RWPE2 (cell line): ENCODE data around the gene RBM28.
"Not testable (repeated sequence)": the region's sequence is repeated elsewhere in the genome, so short reads cannot be mapped to it uniquely, and the experiment has no call there.

Experiments
- ATAC-seq: fragments of 200-7000 bp; cut with Tn5 transposase; 3 replicates; pipeline ENCODE4 v1.9.1; 2021; ENCODE audit warnings: low read depth
- DNase-seq: peaks from one replicate; pipeline ENCODE4 v3.0.0-alpha.2; 2020; ENCODE audit warnings: low spot score
- H3K27ac ChIP-seq: fragments of 450-650 bp; 2 replicates; pipeline ENCODE4 v1.5.1; 2017; ENCODE audit warnings: mild to moderate bottlenecking; ENCODE audit not compliant: poor library complexity, severe bottlenecking
- H3K27me3 ChIP-seq: fragments of 250-450 bp; sonication (Bioruptor Pico); 2 replicates; pipeline ENCODE4 v1.5.1; 2021; ENCODE audit warnings: mild to moderate bottlenecking, moderate library complexity; ENCODE audit not compliant: insufficient read depth, poor library complexity, severe bottlenecking
- H3K36me3 ChIP-seq: fragments of 250-450 bp; sonication (Bioruptor Pico); 2 replicates; pipeline ENCODE4 v1.5.1; 2020; ENCODE audit warnings: low read depth, mild to moderate bottlenecking, moderate library complexity
- H3K4me1 ChIP-seq: fragments of 250-450 bp; sonication (Bioruptor Pico); 2 replicates; pipeline ENCODE4 v1.5.1; 2021; ENCODE audit warnings: mild to moderate bottlenecking, moderate library complexity; ENCODE audit not compliant: insufficient read depth, poor library complexity, severe bottlenecking
- H3K4me3 ChIP-seq: fragments of 250-450 bp; sonication (Bioruptor Pico); 2 replicates; pipeline ENCODE4 v1.5.1; 2021; ENCODE audit warnings: mild to moderate bottlenecking, moderate library complexity; ENCODE audit not compliant: severe bottlenecking
- H3K9me3 ChIP-seq: fragments of 250-450 bp; sonication (Bioruptor Pico); 2 replicates; pipeline ENCODE4 v1.5.1; 2021; ENCODE audit warnings: mild to moderate bottlenecking, moderate library complexity; ENCODE audit not compliant: severe bottlenecking
- TF ChIP-seq, protein P1 (sequence below): fragments of 450-650 bp; IDR thresholded peaks from one replicate; pipeline ENCODE4 v1.5.1; 2017; ENCODE audit warnings: mild to moderate bottlenecking, moderate library complexity; ENCODE audit not compliant: poor library complexity, severe bottlenecking

The RBM28 gene

DNA sequence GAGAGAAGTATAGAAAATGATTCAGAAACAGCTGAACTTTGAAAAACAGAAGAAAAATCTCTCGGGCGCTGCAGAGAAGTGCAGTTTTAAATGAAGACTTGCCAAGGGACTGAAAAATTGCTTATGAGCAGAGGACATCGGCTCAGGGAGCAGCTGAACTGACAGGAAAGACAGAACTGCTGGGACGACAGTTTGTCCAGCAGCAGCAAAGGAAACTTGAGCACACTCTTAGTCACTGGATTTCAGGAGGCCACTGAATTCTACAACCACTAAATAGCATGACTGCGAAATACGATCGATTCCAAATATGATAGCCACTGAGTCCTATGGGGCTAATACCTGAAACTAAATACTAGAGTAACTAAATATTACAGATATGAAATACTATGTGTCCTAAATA is 59.6 kb downstream of the RBM28 start:
- ATAC-seq (no peak), DNase-seq (no peak)
- no peaks in the 10 kb centered on the region for H3K36me3 ChIP-seq
- H3K4me3 ChIP-seq: no peak overlapping the region
- H3K27me3 ChIP-seq: no peaks in the 10 kb centered on the region
- TF ChIP-seq, protein P1, sequence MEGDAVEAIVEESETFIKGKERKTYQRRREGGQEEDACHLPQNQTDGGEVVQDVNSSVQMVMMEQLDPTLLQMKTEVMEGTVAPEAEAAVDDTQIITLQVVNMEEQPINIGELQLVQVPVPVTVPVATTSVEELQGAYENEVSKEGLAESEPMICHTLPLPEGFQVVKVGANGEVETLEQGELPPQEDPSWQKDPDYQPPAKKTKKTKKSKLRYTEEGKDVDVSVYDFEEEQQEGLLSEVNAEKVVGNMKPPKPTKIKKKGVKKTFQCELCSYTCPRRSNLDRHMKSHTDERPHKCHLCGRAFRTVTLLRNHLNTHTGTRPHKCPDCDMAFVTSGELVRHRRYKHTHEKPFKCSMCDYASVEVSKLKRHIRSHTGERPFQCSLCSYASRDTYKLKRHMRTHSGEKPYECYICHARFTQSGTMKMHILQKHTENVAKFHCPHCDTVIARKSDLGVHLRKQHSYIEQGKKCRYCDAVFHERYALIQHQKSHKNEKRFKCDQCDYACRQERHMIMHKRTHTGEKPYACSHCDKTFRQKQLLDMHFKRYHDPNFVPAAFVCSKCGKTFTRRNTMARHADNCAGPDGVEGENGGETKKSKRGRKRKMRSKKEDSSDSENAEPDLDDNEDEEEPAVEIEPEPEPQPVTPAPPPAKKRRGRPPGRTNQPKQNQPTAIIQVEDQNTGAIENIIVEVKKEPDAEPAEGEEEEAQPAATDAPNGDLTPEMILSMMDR: no peak
- no peaks in the 10 kb centered on the region for H3K4me1 ChIP-seq
- H3K9me3 ChIP-seq: no peaks in the 10 kb centered on the region
- H3K27ac ChIP-seq: no peak overlapping the region

DNA sequence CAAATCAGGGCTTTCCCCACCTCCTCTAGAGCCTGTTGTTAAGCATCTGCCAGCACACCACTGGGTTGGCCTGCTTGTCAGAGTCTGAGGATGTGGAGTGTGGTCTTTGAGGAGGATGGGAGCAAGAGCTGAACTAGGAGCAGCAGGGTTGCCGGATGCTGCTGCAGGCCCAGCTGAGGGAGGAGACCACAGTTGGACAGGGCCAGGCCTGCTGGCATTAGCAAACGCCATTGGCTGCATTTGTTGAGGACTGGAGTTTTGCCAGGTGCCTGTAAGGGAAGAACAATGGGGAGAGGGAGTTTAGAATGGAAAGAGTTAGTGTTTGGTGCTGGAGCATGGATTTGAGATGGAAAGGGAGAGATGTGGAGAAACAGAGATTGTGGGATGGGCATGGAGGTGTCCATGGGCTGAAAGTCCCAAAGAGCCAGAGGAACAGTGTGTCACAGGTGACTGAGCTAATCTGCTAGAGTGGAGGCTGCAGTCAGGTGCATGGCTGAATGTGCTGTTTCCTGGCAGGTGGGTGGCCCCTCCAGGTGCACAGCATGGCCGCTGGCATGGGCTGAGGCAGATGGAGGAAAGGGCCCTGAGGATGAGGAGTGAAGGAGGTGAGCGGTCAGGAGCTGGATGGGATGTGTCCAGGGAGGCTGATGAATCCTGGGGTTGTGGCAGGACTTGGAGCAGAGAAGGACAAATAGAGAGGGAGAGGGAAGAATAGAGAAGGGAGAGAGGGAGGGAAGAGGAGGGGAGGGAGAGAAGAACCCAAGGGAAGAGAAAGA is 61.9 kb downstream of the RBM28 start:
- Histone ChIP-seq H3K27me3 (no peaks in the 10 kb centered on the region), H3K4me3 (no peak overlapping the region), H3K9me3 (no peaks in the 10 kb centered on the region), H3K4me1 (no peaks in the 10 kb centered on the region), H3K27ac (no peak overlapping the region), H3K36me3 (no peaks in the 10 kb centered on the region)
- DNase-seq (peak; percentile 23), ATAC-seq (no peak)
- TF ChIP-seq, protein P1: no peak

DNA sequence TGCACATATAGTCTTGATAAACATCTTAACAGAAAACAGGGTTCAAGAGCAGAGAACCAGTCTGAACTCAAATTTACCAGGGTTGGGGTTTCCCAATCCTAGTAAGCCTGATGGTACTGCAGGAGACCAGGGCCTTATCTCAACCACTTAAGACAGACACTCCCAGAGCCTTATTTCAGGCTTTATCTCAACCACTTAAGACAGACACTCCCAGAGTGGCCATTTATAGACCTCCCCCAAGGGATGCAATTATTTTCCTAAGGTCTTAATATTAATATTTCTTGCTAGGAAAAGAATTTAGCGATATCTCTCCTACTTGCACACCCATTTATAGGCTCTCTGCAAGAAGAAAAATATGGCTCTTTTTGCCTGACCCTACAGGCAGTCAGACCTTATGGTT is 63.3 kb downstream of the RBM28 start:
- H3K27me3 ChIP-seq, H3K36me3 ChIP-seq, DNase-seq, ATAC-seq, H3K4me1 ChIP-seq, H3K4me3 ChIP-seq, H3K27ac ChIP-seq, H3K9me3 ChIP-seq: not testable (repeated sequence)

DNA sequence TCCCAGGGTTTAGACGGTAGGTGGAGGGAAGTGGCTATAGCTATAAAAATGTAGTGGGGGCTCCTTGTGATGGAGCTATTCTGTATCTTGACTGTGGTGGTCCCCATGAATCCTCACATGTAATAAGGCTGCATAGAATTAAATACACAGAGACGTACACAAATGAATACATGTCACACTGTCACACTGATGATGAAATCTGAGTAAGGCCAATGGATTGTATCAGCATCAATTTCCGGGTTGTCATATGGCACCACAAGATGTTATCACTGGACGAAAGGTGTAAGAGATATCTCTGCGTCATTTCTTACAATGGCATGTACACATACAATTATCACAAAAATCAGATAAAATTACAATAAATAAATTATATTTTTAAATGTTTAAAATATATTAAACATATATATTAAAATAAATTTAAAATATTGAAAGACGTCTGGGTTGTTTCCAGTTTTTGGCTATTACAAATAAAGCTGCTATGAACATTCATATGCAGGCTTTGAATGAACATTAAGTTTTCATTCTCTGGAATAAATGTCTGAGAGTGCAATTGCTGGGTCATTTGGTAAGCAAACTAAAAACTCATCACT is 64.5 kb downstream of the RBM28 start:
- H3K9me3 ChIP-seq: no peaks in the 10 kb centered on the region
- H3K36me3 ChIP-seq: no peaks in the 10 kb centered on the region
- ATAC-seq (no peak), DNase-seq (no peak)
- no peaks in the 10 kb centered on the region for H3K4me1 ChIP-seq
- TF ChIP-seq, protein P1: no peak
- no peak overlapping the region for H3K27ac ChIP-seq
- no peak overlapping the region for H3K4me3 ChIP-seq
- no peaks in the 10 kb centered on the region for H3K27me3 ChIP-seq

DNA sequence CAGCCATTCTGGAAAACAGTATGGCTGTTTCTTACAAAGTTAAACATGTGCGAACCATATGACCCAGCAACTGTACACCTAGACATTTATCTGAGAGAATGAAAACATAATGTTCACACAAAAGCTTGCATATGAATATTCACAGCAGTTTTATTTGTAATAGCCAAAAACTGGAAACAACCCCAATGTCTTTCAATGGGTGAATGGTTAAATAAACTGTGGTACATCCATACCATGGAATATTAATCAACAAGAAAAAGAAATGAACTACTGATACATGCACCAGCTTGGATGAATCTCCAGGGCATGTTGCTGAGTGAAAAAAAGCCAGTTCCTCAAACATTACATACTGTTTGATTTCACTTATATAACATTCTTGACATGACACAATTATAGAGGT is 65.3 kb downstream of the RBM28 start:
- no peak overlapping the region for H3K4me3 ChIP-seq
- H3K27me3 ChIP-seq: no peaks in the 10 kb centered on the region
- no peaks in the 10 kb centered on the region for H3K4me1 ChIP-seq
- H3K27ac ChIP-seq: no peak overlapping the region
- ATAC-seq: no peak
- no peak for DNase-seq
- no peaks in the 10 kb centered on the region for H3K36me3 ChIP-seq
- H3K9me3 ChIP-seq: no peaks in the 10 kb centered on the region
- TF ChIP-seq, protein P1: no peak
